Measurements from ENCODE around the gene TRIM21. TPM values are rescaled to one million over a fixed set of nuclear protein-coding genes. Genes with fewer than 3 reads are reported as not detected.

The TRIM21 gene
- total RNA-seq, result 25.2 and 28.4 TPM in 2 replicates
- polyA plus RNA-seq, result 22.9 and 30.5 TPM in 2 replicates
- polyA plus RNA-seq (2012), result 19.8 and 23.4 TPM in 2 replicates
- 35.5 and 54.3 TPM in 2 replicates for polyA minus RNA-seq (ENCODE audit: low replicate concordance)

DNA sequence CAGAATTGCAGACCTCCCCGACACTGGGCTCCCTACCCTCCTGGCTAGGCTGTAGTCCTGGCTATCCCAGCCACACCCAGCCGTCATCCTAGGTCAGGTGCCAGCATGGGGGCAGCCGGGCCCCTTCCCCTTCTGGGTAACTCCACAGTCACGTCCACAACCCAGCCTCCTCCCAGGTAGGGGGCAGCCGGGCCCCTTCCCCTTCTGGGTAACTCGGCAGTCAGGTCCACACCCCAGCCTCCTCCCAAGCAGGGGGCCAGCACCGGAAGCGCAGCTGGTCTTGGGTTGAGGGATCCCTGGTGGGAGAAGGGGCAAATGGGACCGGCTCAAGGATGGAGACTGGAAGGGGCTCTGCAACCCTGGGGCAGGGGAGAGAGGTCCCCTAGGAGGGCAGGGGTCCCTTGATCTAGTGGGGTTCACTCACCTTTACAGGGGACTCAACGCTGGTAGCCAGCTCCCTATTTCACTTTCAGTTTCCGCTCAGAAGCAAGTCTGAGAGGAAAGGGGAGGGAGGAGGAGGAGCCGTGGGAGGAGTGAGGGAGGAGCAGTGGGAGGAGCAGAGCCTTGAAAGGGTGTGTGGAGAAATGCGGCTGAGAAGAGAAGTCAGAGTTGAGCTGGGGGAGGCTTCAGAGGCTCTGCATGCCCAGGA is at the start of gene TRIM21:
TSS of gene TRIM21 (minus strand) at position 494 of the 649 bp plus-strand sequence. CDS start 3,293 bp downstream, outside the sequence.
- TF ChIP-seq EZH2 (IDR thresholded peaks at IDR 0.05; ENCODE audit: low read length, missing control alignments), result no peak
- peak within 1 kb of the TSS; percentile 79 for H3K4me2 ChIP-seq (ENCODE audit: extremely low read depth, insufficient read depth, low read length)

GRCh38 chr11:4441515-4441914 is 48.0 kb upstream of the TRIM21 start:
- DNase-seq (ENCODE audit: low read depth in 2 of 2), result no peak
- Histone ChIP-seq H3K4me3 (replicated peaks in 1 of 4; ENCODE audit: control extremely low read depth in 1 of 4, insufficient read depth in 1 of 4, low read depth in 3 of 4, low read length in 4 of 4) (no peak overlapping the region), H3K36me3 (ENCODE audit: control insufficient read depth, insufficient read depth, low read length) (no peaks in the 10 kb centered on the region), H3K27me3 (ENCODE audit: control insufficient read depth, insufficient read depth, low read length) (no peaks in the 10 kb centered on the region), H3K27ac (ENCODE audit: insufficient read depth, low read length) (no peak overlapping the region), H3K79me2 (ENCODE audit: control insufficient read depth, insufficient read depth, low read length) (no peaks in the 10 kb centered on the region), H3K9me3 (ENCODE audit: control insufficient read depth, insufficient read depth, low read depth, low read length) (no peaks in the 10 kb centered on the region), H2AFZ (ENCODE audit: low read length) (no peak overlapping the region), H3K4me1 (ENCODE audit: control insufficient read depth, extremely low read depth, insufficient read depth, low read length) (no peaks in the 10 kb centered on the region), H3K9ac (ENCODE audit: insufficient read depth, low read length) (no peak overlapping the region), H3K4me2 (ENCODE audit: extremely low read depth, insufficient read depth, low read length) (no peak overlapping the region), H4K20me1 (ENCODE audit: control insufficient read depth, extremely low read depth, insufficient read depth, low read length) (no peaks in the 10 kb centered on the region)
- no peak for TF ChIP-seq EZH2 (IDR thresholded peaks at IDR 0.05; ENCODE audit: low read length, missing control alignments)
- no peak for TF ChIP-seq CTCF (conservative IDR thresholded peaks at IDR 0.05 in 1 of 2, IDR thresholded peaks at IDR 0.05 in 1 of 2; ENCODE audit: low read depth in 1 of 2, low read length in 2 of 2)

More for the DNA sequence above, at the start of gene TRIM21:
- H3K27me3 ChIP-seq (ENCODE audit: control insufficient read depth, insufficient read depth, low read length), result no peaks in the 10 kb centered on the region
- peak; percentile 80 to 83 for DNase-seq (ENCODE audit: low read depth in 2 of 2)
- H3K4me1 ChIP-seq (ENCODE audit: control insufficient read depth, extremely low read depth, insufficient read depth, low read length), result no peaks in the 10 kb centered on the region
- no peaks in the 10 kb centered on the region for H4K20me1 ChIP-seq (ENCODE audit: control insufficient read depth, extremely low read depth, insufficient read depth, low read length)
- peak within 1 kb of the TSS; percentile 84 for H3K9ac ChIP-seq (ENCODE audit: insufficient read depth, low read length)
- H3K27ac ChIP-seq (ENCODE audit: insufficient read depth, low read length), result peak within 1 kb of the TSS; percentile 83
- peak within 1 kb of the TSS; percentile 62 to 97 (median 90) for H3K4me3 ChIP-seq (replicated peaks in 1 of 4; ENCODE audit: control extremely low read depth in 1 of 4, insufficient read depth in 1 of 4, low read depth in 3 of 4, low read length in 4 of 4)
- peaks cover 3% of the 10 kb centered on the region for H3K79me2 ChIP-seq (ENCODE audit: control insufficient read depth, insufficient read depth, low read length)
- H3K36me3 ChIP-seq (ENCODE audit: control insufficient read depth, insufficient read depth, low read length), result peaks cover 6% of the 10 kb centered on the region
- H2AFZ ChIP-seq (ENCODE audit: low read length), result peak within 1 kb of the TSS; percentile 97
- no peaks in the 10 kb centered on the region for H3K9me3 ChIP-seq (ENCODE audit: control insufficient read depth, insufficient read depth, low read depth, low read length)

- H4K20me1 ChIP-seq (ENCODE audit: control insufficient read depth, extremely low read depth, insufficient read depth, low read length), result no peaks in the 10 kb centered on the region
- no peak for TF ChIP-seq EZH2 (IDR thresholded peaks at IDR 0.05; ENCODE audit: low read length, missing control alignments)
- no peak for TF ChIP-seq CTCF (conservative IDR thresholded peaks at IDR 0.05 in 1 of 2, IDR thresholded peaks at IDR 0.05 in 1 of 2; ENCODE audit: low read depth in 1 of 2, low read length in 2 of 2)
- no peak overlapping the region for H2AFZ ChIP-seq (ENCODE audit: low read length)
- no peaks in the 10 kb centered on the region for H3K9me3 ChIP-seq (ENCODE audit: control insufficient read depth, insufficient read depth, low read depth, low read length)
- H3K4me1 ChIP-seq (ENCODE audit: control insufficient read depth, extremely low read depth, insufficient read depth, low read length), result no peaks in the 10 kb centered on the region
- no peak overlapping the region for H3K4me2 ChIP-seq (ENCODE audit: extremely low read depth, insufficient read depth, low read length)
- H3K27me3 ChIP-seq (ENCODE audit: control insufficient read depth, insufficient read depth, low read length), result no peaks in the 10 kb centered on the region
- no peak overlapping the region for H3K4me3 ChIP-seq (replicated peaks in 1 of 4; ENCODE audit: control extremely low read depth in 1 of 4, insufficient read depth in 1 of 4, low read depth in 3 of 4, low read length in 4 of 4)
- no peak overlapping the region for H3K27ac ChIP-seq (ENCODE audit: insufficient read depth, low read length)
- no peaks in the 10 kb centered on the region for H3K79me2 ChIP-seq (ENCODE audit: control insufficient read depth, insufficient read depth, low read length)
- H3K36me3 ChIP-seq (ENCODE audit: control insufficient read depth, insufficient read depth, low read length), result no peaks in the 10 kb centered on the region
- no peak overlapping the region for H3K9ac ChIP-seq (ENCODE audit: insufficient read depth, low read length)
- no peak for DNase-seq (ENCODE audit: low read depth in 2 of 2)
Measured at GRCh38 chr11:4436411-4436810, 42.9 kb upstream of the TRIM21 start.

All from fibroblast of lung (primary cell).